Measurements from ENCODE around the gene VSIG10.

The VSIG10 gene

GRCh38 chr12:118103201-118103600 lies 610 bp downstream of the VSIG10 start:
- Mint-ChIP-seq H3K27ac (no peak overlapping the region), H3K4me3 (peak overlapping the region; percentile 90), H3K36me3 (ENCODE audit: low read depth) (peaks cover 4% of the 10 kb centered on the region), H3K4me1 (peaks cover 16% of the 10 kb centered on the region), H3K9me3 (no peaks in the 10 kb centered on the region), H3K27me3 (ENCODE audit: low read depth, poor library complexity) (peaks cover 5% of the 10 kb centered on the region)
- TF ChIP-seq CTCF (IDR thresholded peaks at IDR 0.05) = no peak
- peak; percentile 56 for DNase-seq

GRCh38 chr12:118102609-118103008 lies 1.2 kb downstream of the VSIG10 start:
- TF ChIP-seq CTCF (IDR thresholded peaks at IDR 0.05) = no peak
- Mint-ChIP-seq H3K9me3 (no peaks in the 10 kb centered on the region), H3K27ac (no peak overlapping the region), H3K4me3 (peak overlapping the region; percentile 90), H3K27me3 (ENCODE audit: low read depth, poor library complexity) (peaks cover 5% of the 10 kb centered on the region), H3K4me1 (peaks cover 18% of the 10 kb centered on the region), H3K36me3 (ENCODE audit: low read depth) (peaks cover 4% of the 10 kb centered on the region)
- no peak for DNase-seq

- peaks cover 5% of the 10 kb centered on the region for H3K27me3 Mint-ChIP-seq (ENCODE audit: low read depth, poor library complexity)
- TF ChIP-seq CTCF (IDR thresholded peaks at IDR 0.05) = no peak
- no peak for DNase-seq
- peak overlapping the region; percentile 90 for H3K4me3 Mint-ChIP-seq
- no peaks in the 10 kb centered on the region for H3K9me3 Mint-ChIP-seq
- H3K36me3 Mint-ChIP-seq (ENCODE audit: low read depth) = peaks cover 4% of the 10 kb centered on the region
- peak overlapping the region; percentile 48 for H3K27ac Mint-ChIP-seq
- H3K4me1 Mint-ChIP-seq = peaks cover 18% of the 10 kb centered on the region
Observed at GRCh38 chr12:118102070-118102469, 1.7 kb downstream of the VSIG10 start.

- H3K27me3 Mint-ChIP-seq (ENCODE audit: low read depth, poor library complexity) = peaks cover 5% of the 10 kb centered on the region
- H3K36me3 Mint-ChIP-seq (ENCODE audit: low read depth) = peaks cover 4% of the 10 kb centered on the region
- no peak for TF ChIP-seq CTCF (IDR thresholded peaks at IDR 0.05)
- no peak for DNase-seq
- no peak overlapping the region for H3K27ac Mint-ChIP-seq
- H3K4me1 Mint-ChIP-seq = peaks cover 18% of the 10 kb centered on the region
- H3K9me3 Mint-ChIP-seq = no peaks in the 10 kb centered on the region
- H3K4me3 Mint-ChIP-seq = peak overlapping the region; percentile 36
Observed at GRCh38 chr12:118101051-118101450, 2.8 kb downstream of the VSIG10 start.

- H3K4me3 Mint-ChIP-seq = no peak overlapping the region
- H3K9me3 Mint-ChIP-seq = no peaks in the 10 kb centered on the region
- peaks cover 4% of the 10 kb centered on the region for H3K36me3 Mint-ChIP-seq (ENCODE audit: low read depth)
- peaks cover 13% of the 10 kb centered on the region for H3K4me1 Mint-ChIP-seq
- H3K27ac Mint-ChIP-seq = no peak overlapping the region
- peaks cover 2% of the 10 kb centered on the region for H3K27me3 Mint-ChIP-seq (ENCODE audit: low read depth, poor library complexity)
- DNase-seq = no peak
- TF ChIP-seq CTCF (IDR thresholded peaks at IDR 0.05) = no peak
Observed at GRCh38 chr12:118098911-118099671, 4.7 kb downstream of the VSIG10 start.

- no peak for DNase-seq
- Mint-ChIP-seq H3K27ac (no peak overlapping the region), H3K4me1 (peaks cover 13% of the 10 kb centered on the region), H3K27me3 (ENCODE audit: low read depth, poor library complexity) (peaks cover 2% of the 10 kb centered on the region), H3K36me3 (ENCODE audit: low read depth) (peaks cover 4% of the 10 kb centered on the region), H3K4me3 (no peak overlapping the region), H3K9me3 (no peaks in the 10 kb centered on the region)
- TF ChIP-seq CTCF (IDR thresholded peaks at IDR 0.05) = no peak
Observed at GRCh38 chr12:118098401-118098800, 5.4 kb downstream of the VSIG10 start.

Measured in nephron progenitor cell (in vitro differentiated cells).